AG04450 (cell line): ENCODE results near the gene C19orf12. TPM values are rescaled to one million over a fixed set of nuclear protein-coding genes. Genes with fewer than 3 reads are reported as not detected.

Experiments used
- CTCF ChIA-PET: fragments of 300-600, 350-600 bp; formaldehyde crosslinking; extraction: SDS; loops from one replicate; lab custom pipeline; 2022; ENCODE audit warnings: antibody characterized with exemption, inconsistent platforms; lab: Charles Lee
- POLR2A ChIA-PET: fragments of 350-600 bp; formaldehyde crosslinking; extraction: SDS; loops from one replicate; lab custom pipeline; 2021; ENCODE audit warnings: antibody characterized with exemption, inconsistent platforms; lab: Yijun Ruan, JAX
- DNase-seq: peaks from one replicate; pipeline ENCODE4 v3.0.0-alpha.2; 2011; ENCODE audit warnings: low read depth, low spot score
- H3K27ac ChIP-seq: one replicate; pipeline ENCODE4 v1.5.1; 2012; ENCODE audit warnings: low read depth, low read length, control low read depth
- H3K27me3 ChIP-seq: one replicate; pipeline ENCODE4 v1.6.0; 2012; ENCODE audit warnings: low read length; ENCODE audit not compliant: control insufficient read depth, insufficient read depth
- H3K4me3 ChIP-seq: 2 replicates; pipeline ENCODE4 v1.5.1; 2011; ENCODE audit warnings: mild to moderate bottlenecking, low read depth, low read length, control low read depth
- H3K9me3 ChIP-seq: 2 replicates; pipeline ENCODE4 v1.5.1; 2012; ENCODE audit warnings: low read length; ENCODE audit not compliant: control insufficient read depth, insufficient read depth
- CTCF ChIP-seq: IDR thresholded peaks from 2 replicates; pipeline ENCODE4 v1.5.1; 2011; ENCODE audit warnings: low read depth, low read length, control low read depth, inconsistent platforms
- polyA plus RNA-seq: library from polyadenylated mRNA; depleted of rRNA; stranded (reverse); fragments of >200 nt; gene quantifications from 2 replicates; pipeline ENCODE4 v1.2.3, GENCODE V29; 2011

The C19orf12 gene
- polyA plus RNA-seq, 1 experiment, result 27.9 TPM

- Histone ChIP-seq H3K4me3 (no peak overlapping the region), H3K27me3 (no peaks in the 10 kb centered on the region), H3K27ac (no peak overlapping the region), H3K9me3 (no peaks in the 10 kb centered on the region; the same call in 1 of the 2 replicates)
- CTCF ChIA-PET, result interaction anchor here (1.2 to 2.7 kb wide), 2 partner anchors 16 to 89 kb away, joined by 3 to 12 read pairs; no protein-coding TSS in a partner anchor
- no peak for DNase-seq
- no peak for TF ChIP-seq CTCF
- POLR2A ChIA-PET, result no interaction called here
These were observed 14.6 kb downstream of the C19orf12 start for GRCh38 chr19:29700498-29700897.

GRCh38 chr19:29699861-29700260 is 15.2 kb downstream of the C19orf12 start:
- Histone ChIP-seq H3K27me3 (no peaks in the 10 kb centered on the region), H3K27ac (no peak overlapping the region), H3K9me3 (no peaks in the 10 kb centered on the region; the same call in 1 of the 2 replicates), H3K4me3 (no peak overlapping the region)
- CTCF ChIA-PET, result interaction anchor here (1.2 to 2.7 kb wide), 2 partner anchors 17 to 88 kb away, joined by 3 to 12 read pairs; no protein-coding TSS in a partner anchor
- TF ChIP-seq CTCF, result no peak
- POLR2A ChIA-PET, result no interaction called here
- DNase-seq, result no peak

GRCh38 chr19:29697523-29698261 is 17.4 kb downstream of the C19orf12 start:
- ChIA-PET CTCF (interaction anchor here (1.2 kb wide), 1 partner anchor 87 kb away, joined by 10 read pairs; no protein-coding TSS in a partner anchor), POLR2A (no interaction called here)
- no peak for DNase-seq
- no peaks in the 10 kb centered on the region for H3K27me3 ChIP-seq
- no peak overlapping the region for H3K27ac ChIP-seq
- no peak overlapping the region for H3K4me3 ChIP-seq
- H3K9me3 ChIP-seq, result no peaks in the 10 kb centered on the region; the same call in 1 of the 2 replicates
- no peak for TF ChIP-seq CTCF

- DNase-seq, result no peak
- TF ChIP-seq CTCF, result no peak
- ChIA-PET CTCF (no interaction called here), POLR2A (no interaction called here)
- H3K27me3 ChIP-seq, result no peaks in the 10 kb centered on the region
- H3K9me3 ChIP-seq, result no peaks in the 10 kb centered on the region; the same call in 1 of the 2 replicates
- H3K27ac ChIP-seq, result no peak overlapping the region
- H3K4me3 ChIP-seq, result no peak overlapping the region
These were observed 18.6 kb downstream of the C19orf12 start for GRCh38 chr19:29696565-29696846.
